Right lobe of liver (tissue), 4 donors: ENCODE results near the gene PHACTR2.

ENCODE experiments used
- POLR2A ChIP-seq: fragments of 450-650 bp; IDR thresholded peaks from one replicate; pipeline ENCODE4 v1.6.1; 2017; ENCODE audit warnings: antibody characterized with exemption, mild to moderate bottlenecking
- TF ChIP-seq, protein P1 (sequence below), 4 donors: fragments of 200-600 bp in 3 of 4; fragments of 450-650 bp in 1 of 4; IDR thresholded peaks; one replicate each; pipeline versions ENCODE4 v1.5.1 to v1.8.0; 2016 to 2022; ENCODE audit warnings: antibody characterized with exemption in 4 of 4, mild to moderate bottlenecking in 2 of 4
- donor health status: DM: no; HTN: no; CAD: no.
- donor health status: DM: no; HTN: no; CAD: no.
- donor health status: DM: no; HTN: yes; CAD: no.

DNA sequence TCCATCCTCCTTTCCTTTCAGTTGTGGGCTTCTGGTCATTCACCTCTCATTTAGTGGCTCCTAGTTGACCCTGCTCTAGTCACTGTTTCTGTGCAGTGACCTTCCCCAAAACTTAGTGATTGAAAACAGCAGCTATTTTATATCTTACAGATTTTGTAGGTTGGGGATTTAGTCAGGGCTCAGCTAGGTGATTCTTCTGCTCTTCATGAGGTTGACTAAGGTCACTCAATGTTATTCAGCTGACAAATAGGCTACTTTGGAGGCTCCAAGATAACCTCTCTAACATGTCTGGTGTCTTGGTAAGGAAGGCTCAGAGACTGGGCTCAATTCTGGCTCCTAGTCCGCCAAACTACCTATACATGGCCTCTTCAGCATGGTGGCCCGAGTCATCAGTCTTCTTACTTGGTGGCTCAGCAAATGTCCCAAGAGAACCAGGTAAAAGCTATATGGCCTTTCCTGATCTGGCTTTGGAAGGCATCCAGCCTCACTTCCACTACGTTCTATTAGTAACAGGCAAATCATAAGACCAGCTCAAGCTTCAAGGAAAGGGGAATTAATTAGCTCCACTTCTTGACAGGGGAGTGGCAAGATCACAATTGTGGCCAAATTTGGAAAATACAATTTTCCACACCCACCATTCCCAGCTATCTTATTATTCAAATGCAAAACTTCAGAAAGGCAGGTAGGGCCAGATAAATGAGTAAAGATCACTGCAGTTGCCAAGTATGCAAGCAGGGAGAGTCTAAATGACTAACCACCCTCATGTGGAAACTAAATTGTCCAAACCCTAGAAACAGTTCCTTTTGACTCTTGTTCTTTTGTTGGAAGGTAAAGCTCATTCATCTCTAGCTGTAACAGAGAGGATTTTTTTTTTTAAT is 114.9 kb downstream of the PHACTR2 start:
- TF ChIP-seq, protein P1, sequence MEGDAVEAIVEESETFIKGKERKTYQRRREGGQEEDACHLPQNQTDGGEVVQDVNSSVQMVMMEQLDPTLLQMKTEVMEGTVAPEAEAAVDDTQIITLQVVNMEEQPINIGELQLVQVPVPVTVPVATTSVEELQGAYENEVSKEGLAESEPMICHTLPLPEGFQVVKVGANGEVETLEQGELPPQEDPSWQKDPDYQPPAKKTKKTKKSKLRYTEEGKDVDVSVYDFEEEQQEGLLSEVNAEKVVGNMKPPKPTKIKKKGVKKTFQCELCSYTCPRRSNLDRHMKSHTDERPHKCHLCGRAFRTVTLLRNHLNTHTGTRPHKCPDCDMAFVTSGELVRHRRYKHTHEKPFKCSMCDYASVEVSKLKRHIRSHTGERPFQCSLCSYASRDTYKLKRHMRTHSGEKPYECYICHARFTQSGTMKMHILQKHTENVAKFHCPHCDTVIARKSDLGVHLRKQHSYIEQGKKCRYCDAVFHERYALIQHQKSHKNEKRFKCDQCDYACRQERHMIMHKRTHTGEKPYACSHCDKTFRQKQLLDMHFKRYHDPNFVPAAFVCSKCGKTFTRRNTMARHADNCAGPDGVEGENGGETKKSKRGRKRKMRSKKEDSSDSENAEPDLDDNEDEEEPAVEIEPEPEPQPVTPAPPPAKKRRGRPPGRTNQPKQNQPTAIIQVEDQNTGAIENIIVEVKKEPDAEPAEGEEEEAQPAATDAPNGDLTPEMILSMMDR (IDR thresholded peaks at IDR 0.05): no peak
- TF ChIP-seq POLR2A: no peak
